ENCODE results near the gene MX2.
A peak's percentile ranks its signal among the peaks of the same experiment; 100 is the strongest.
"Not testable (repeated sequence)": the region's sequence is repeated elsewhere in the genome, so short reads cannot be mapped to it uniquely, and the experiment has no call there.

The MX2 gene

DNA sequence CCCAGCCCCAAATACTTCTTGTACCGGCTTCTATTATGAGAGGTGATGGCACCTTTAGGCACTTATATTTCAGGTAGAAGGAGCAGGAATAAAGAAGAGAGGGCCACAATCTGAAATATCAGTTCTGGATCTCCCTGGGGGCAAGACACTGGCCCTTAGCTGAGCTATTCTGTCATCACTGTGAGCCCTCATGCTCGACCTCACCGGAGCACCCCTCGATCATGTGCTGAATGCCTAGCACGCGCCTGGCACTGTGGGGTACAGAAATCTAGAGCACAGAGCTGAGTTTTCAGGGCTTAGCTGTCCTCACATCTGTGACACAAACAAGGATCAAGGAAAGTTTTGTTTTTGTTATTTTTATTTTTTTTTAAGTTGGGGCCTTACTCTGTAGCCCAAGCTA lies 56.6 kb downstream of the MX2 start:
- H3K4me3 ChIP-seq (ENCODE audit: low read length) = no peak overlapping the region
- no peak for TF ChIP-seq ZNF274 (IDR thresholded peaks at IDR 0.05; ENCODE audit: low read depth, low read length)

DNA sequence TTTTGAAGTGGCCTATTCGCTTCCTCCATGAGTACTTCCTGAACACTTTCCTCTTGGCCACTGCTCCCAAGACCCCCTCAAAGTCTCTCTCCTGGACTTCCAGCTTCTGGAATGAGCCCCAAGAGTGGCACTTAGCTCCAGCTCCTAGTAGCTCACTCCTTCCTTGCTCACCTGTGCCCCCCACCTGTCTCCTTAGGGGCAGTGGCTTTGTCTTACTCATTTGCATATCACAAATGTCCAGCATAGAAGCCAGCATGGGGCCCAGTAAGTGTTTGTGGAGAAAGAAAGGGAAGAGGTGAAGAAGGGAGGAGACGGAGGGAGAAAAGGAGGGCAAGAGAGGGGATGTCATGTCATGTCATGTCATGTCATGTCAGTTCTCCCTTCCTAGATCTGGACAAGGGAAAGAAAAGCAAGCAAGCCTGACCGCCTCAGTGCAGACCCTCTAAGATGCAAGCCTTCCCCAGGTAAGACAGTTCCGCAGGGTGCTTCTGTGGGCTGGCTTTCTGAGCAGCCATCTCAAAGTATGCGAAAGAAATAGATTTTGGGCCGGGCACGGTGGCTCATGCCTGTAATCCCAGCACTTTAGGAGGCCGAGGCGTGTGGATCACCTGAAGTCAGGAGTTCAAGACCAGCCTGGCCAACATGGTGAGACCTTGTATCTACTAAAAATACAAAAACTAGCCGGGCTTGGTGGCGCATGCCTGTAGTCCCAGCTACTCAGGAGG lies 57.3 kb downstream of the MX2 start:
- TF ChIP-seq ZNF274 (IDR thresholded peaks at IDR 0.05; ENCODE audit: low read depth, low read length) = no peak
- no peak overlapping the region for H3K4me3 ChIP-seq (ENCODE audit: low read length)

DNA sequence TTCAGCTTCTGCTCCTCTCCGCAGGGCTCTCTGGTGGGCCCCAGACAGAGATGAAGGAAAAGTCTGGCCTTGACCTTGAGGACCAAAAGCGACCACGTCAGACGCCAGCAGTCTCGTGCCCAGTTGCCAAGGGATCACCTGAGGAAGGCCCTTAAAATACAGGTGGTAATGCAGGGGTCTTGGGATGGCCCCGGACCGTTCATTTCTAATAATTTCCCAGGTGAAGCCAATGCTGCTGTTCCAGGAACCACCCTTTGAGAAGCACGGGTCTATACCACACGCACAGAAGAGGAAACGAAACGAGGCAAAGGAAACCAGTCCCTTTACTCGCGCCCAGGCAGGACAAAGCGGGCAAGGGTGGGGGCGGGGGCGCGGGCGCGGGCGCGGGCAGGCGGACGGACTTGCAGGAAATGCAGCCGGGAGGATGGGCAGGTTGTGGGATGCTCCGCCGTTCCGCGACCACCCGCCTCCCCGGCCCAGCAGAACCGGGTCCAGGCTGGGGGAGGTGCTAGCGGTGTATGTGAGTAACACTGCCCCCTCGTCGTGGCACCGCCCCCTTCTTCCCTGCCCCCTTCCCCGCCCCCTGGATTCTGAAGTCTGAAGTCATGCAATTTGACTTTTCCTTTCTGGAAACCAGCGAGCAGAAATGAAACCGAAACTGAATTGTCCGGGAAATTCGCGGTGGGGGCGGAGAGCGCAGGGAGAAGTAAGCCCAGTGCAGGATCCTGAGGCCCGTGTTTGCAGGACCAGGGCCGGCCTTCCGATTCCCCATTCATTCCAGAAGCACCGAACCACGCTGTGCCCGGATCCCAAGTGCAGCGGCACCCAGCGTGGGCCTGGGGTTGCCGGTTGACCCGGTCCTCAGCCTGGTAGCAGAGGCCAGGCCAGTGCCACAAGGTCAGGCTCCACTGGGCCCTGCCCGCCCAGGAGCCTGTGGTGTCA lies 58.4 kb downstream of the MX2 start:
- no peak for TF ChIP-seq ZNF274 (IDR thresholded peaks at IDR 0.05; ENCODE audit: low read depth, low read length)
- peak overlapping the region; percentile 60 for H3K4me3 ChIP-seq (ENCODE audit: low read length)

DNA sequence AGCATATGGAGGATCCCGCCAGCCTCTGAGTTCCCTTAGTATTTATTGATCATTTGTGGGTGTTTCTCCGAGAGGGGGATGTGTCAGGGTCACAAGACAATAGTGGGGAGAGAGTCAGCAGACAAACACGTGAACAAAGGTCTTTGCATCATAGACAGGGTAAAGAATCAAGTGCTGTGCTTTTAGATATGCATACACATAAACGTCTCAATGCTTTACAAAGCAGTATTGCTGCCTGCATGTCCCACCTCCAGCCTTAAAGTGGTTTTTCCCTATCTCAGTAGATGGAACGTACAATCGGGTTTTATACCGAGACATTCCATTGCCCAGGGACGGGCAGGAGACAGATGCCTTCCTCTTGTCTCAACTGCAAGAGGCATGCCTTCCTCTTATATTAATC lies 59.2 kb downstream of the MX2 start:
- peak overlapping the region; percentile 60; the same call in 1 of the 2 replicates for H3K4me3 ChIP-seq (ENCODE audit: low read length)

DNA sequence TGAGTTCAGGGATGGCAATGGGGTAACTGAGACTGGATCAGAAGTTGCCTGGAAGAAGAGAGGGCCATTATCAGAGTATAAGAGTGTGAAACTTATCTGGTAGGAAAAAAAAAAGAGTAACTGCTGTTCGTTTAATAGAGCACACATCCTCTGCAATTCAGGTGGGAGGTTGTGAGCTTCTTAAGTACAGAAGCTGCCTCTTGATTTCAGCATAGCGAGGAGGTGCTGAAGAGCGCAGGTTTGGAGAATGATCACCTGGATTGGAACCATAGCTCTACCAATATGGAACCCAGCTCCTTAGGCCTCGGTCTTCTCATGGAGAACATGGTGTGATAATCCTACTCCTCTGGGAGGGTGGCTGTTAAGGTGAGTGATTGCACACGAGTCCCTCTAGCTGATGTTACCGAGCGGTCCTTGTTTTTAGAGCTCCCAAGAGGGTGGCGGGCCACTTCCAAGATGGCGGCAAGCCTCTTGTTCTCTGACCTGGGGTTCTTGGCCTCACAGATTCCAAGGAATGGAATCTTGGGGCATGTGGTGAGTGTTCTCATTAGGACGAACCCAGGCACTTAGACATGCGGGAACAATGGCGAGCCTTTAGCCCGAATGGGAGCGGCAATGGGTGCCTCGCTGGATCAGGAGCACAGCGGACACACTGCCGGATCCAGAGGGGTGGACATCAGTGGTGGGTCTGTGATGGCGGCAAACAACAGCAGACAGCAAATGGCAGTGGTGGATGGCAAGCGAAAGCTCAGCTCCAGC lies 60.9 kb downstream of the MX2 start:
- TF ChIP-seq ZNF274 (IDR thresholded peaks at IDR 0.05; ENCODE audit: low read depth, low read length) = no peak
- H3K4me3 ChIP-seq (ENCODE audit: low read length) = no peak overlapping the region

DNA sequence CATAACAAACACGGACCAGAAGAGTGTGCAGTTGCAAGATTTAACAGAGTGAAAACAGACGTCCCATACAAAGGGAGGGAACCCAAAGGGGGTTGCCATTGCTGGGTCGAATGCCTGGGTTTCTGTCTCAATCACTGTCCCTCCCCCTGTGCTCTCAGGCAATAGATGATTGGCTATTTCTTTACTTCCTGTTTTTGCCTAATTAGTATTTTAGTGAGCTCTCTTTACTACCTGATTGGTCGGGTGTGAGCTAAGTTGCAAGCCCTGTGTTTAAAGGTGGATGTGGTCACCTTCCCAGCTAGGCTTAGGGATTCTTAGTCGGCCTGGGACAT lies 61.4 kb downstream of the MX2 start:
- H3K4me3 ChIP-seq (ENCODE audit: low read length) = not testable (repeated sequence)

DNA sequence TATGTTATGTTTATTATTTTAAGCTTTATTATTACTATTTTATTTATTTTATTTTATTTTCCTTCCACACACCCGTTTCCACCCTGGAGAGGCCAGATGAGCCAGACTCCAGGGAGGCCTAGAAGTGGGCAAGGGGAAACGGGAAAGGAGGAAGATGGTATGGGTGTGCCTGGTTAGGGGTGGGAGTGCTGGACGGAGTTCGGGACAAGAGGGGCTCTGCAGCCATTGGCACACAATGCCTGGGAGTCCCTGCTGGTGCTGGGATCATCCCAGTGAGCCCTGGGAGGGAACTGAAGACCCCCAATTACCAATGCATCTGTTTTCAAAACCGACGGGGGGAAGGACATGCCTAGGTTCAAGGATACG lies 63.7 kb downstream of the MX2 start:
- peak overlapping the region; percentile 96; the same call in 1 of the 2 replicates for H3K4me3 ChIP-seq (ENCODE audit: low read length)
- no peak for TF ChIP-seq ZNF274 (IDR thresholded peaks at IDR 0.05; ENCODE audit: low read depth, low read length)

DNA sequence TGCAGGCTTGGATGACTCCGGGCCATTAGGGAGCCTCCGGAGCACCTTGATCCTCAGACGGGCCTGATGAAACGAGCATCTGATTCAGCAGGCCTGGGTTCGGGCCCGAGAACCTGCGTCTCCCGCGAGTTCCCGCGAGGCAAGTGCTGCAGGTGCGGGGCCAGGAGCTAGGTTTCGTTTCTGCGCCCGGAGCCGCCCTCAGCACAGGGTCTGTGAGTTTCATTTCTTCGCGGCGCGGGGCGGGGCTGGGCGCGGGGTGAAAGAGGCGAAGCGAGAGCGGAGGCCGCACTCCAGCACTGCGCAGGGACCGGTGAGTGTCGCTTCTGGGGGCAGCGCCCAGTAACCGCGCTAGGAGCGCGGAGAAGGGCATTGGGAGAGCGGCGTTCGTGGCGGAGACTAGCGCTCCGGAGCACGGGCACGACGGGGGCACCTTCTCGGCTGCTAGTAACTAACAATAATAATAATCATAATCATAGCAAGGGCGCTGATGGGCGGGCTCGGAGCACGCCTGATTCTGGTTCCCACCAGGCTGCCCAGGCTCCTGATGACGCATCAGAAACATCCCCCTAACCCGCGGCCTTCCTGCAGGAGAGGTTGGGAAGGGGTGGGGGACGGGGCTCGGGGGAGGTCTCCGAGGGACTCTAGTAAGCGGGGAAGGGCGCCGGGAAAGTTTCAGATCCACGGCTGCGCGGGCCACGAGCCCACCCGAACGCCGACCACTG lies 64.3 kb downstream of the MX2 start, which contains the start of gene MX1:
MX1 (plus strand) TSS at position 286 of the 722 bp plus-strand sequence. CDS start 5,832 bp downstream, outside the sequence.
- H3K4me3 ChIP-seq (ENCODE audit: low read length) = peak within 1 kb of the TSS; percentile 96
- TF ChIP-seq ZNF274 (IDR thresholded peaks at IDR 0.05; ENCODE audit: low read depth, low read length) = no peak

DNA sequence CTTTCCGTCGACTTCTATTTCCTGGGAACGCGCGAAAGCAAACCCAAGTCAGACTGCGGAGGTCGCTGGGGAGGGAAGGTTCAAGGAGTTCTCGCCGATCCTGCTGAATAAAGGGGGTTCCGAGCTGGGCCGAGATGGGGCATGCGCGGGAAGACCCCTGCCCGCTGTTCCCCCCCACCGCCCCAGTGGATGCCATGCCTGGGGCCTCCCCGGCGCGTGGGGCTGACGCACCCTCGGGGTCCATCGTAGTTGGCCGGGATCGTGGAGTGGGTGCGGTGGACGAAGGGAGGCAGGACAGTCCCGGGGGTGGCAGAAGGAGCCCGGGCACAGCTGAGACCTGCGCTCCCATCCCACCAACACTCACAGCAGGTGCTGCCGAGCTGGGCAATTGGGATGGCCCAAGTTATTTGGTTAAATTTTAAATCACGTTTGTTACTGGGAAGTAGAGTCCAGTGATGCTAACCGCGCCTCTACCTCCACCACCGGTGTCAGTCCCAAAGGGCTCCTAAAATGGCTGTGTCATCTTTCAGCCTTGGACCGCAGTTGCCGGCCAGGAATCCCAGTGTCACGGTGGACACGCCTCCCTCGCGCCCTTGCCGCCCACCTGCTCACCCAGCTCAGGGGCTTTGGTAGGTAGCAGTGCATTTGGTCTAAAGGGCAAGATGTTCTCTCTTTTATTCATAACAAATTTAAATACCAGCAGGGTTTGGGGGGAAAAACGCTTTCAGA lies 65.0 kb downstream of the MX2 start:
- H3K4me3 ChIP-seq (ENCODE audit: low read length) = peak overlapping the region; percentile 96
- TF ChIP-seq ZNF274 (IDR thresholded peaks at IDR 0.05; ENCODE audit: low read depth, low read length) = no peak

DNA sequence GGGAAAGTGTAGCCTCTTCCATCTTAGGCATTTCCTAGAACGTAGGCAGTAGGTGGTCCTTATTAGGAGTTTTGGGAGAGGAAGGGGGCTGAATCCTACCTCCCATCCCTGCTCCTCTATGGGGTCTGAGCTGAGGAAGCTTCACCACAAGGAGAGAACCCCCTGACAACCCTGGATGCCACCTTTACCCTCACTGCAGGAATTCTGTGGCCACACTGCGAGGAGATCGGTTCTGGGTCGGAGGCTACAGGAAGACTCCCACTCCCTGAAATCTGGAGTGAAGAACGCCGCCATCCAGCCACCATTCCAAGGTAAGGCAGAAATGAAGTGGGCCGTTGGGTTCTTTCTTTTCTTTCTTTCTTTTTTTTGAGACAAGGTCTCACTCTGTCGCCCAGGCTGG lies 65.7 kb downstream of the MX2 start:
- no peak for TF ChIP-seq ZNF274 (IDR thresholded peaks at IDR 0.05; ENCODE audit: low read depth, low read length)
- peak overlapping the region; percentile 96 for H3K4me3 ChIP-seq (ENCODE audit: low read length)

DNA sequence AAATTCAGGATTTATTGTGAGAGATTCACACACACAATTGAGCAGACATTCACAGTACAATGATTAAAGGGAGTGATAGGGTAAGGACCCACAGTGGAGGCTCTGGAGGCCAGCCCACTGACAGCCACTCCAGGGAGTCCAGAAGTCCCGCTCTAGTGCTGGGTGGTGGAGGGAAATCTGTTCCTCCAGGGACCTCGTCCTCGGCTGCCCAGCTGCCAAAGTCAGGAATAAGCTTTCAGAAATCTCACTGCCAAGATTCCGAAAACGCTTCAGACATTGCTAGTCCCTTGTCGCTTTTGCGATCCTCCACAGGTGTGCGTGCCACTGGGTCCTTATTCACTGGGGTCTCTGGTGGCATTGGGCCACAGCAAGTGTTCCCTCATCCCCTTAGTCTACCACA lies 66.5 kb downstream of the MX2 start:
- TF ChIP-seq ZNF274 (IDR thresholded peaks at IDR 0.05; ENCODE audit: low read depth, low read length) = no peak
- H3K4me3 ChIP-seq (ENCODE audit: low read length) = peak overlapping the region; percentile 96; the same call in 1 of the 2 replicates

DNA sequence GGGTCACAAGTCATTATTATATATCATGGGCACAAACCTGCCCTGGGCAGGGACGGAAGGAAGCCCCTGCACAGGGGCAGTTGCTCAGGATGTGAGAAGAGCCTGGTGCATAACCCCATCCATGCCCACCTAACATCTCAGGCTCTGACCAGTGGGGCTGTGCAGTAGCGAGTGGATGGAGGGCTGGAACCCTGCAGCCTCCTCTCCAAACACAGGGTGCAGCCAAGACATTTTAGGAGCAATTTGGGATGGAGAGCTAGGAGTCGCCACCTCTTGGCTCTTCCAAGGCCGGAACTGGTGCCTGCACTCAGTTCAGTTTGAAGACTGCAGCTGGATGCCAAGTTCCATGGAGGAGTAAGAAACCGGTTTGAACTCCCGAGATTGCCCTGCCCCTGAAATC lies 67.0 kb downstream of the MX2 start:
- no peak overlapping the region; the same call in 1 of the 2 replicates for H3K4me3 ChIP-seq (ENCODE audit: low read length)

DNA sequence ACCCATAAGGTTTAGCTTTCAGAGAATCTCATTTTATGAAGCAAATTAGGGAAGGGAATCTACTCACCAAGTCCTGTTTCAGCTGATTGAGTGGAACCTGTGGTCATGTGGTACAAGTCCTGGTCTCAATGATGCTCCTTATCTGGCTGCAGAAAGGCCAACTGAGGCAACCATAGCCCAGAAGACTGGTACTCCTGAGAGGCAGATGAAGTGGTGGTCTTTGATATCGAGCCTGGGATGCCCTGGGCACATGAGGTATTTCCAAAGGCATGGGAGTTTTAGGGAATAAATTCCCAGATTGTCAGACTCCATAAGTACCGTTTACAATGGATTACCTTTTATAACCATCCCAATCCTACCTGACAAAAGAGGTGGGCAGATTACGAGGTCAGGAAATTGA lies 67.5 kb downstream of the MX2 start:
- TF ChIP-seq ZNF274 (IDR thresholded peaks at IDR 0.05; ENCODE audit: low read depth, low read length) = no peak
- H3K4me3 ChIP-seq (ENCODE audit: low read length) = no peak overlapping the region

More for the DNA sequence above, 67.0 kb downstream of the MX2 start:
- no peak for TF ChIP-seq ZNF274 (IDR thresholded peaks at IDR 0.05; ENCODE audit: low read depth, low read length)

All from GM08714 (cell line).